SH-SY5Y (cell line): Measurements from ENCODE around the gene HVCN1.
A peak's percentile ranks its signal among the peaks of the same experiment; 100 is the strongest.

Source experiments
- GATA2 ChIP-seq: IDR thresholded peaks from 2 replicates; pipeline ENCODE4 v1.6.1; 2011; ENCODE audit warnings: mild to moderate bottlenecking, low read depth, low read length
- GATA3 ChIP-seq: IDR thresholded peaks from 2 replicates; pipeline ENCODE4 v1.6.1; 2011; ENCODE audit warnings: low read depth, mild to moderate bottlenecking, low read length, moderate library complexity

DNA sequence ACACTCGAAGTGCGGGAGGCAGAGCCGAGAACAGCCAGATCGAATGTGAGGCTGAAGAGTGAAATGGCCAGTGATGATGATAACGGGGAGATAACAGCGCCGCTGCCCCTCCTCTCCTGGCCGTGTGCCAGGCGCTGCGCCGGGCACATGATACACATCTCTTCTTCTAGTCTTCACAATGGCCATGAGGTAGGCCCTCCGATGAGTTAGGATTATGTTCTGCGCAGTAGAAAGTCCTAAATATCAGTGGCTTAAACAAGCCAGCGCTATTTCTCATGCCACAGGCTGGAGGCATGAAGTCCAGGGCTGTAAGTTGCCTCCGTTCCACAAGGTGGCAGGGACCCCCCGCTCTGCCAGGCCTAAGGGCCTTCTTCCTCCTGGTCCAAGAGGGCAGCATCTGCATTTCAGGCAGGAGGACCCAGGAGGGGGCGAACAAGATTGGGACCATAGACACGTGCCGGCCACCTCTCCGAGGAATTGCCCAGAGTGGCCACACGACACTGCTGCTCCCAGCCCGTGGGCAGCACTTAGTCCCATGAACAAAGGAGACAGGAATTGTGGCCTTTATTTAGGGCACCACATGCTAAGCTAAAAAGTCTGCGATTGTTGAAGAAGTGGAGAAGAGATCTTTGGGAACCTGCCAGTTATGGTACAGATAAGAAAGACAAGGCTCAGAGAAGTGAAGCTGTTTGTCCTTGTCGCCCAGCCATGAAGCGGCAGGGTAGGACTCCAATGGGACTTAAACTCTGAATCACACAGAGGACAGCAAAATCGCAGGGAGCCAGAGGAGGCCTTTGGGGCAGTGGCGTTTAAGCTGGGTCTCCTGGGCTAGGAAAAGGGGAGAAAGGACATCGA, 10.9 kb upstream of the HVCN1 start:
- TF ChIP-seq GATA2 = peak; percentile 98
- TF ChIP-seq GATA3 = peak; percentile 77
